ENCODE data around the gene WIPF1. TPM values are rescaled to one million over a fixed set of nuclear protein-coding genes. Genes with fewer than 3 reads are reported as not detected.

The WIPF1 gene
- total and polyA plus RNA-seq, 2 of the 13 experiments (the other 11 are each of a cell fraction or from before 2014, with no cell fraction given): 0.01 TPM; not detected in 1

DNA sequence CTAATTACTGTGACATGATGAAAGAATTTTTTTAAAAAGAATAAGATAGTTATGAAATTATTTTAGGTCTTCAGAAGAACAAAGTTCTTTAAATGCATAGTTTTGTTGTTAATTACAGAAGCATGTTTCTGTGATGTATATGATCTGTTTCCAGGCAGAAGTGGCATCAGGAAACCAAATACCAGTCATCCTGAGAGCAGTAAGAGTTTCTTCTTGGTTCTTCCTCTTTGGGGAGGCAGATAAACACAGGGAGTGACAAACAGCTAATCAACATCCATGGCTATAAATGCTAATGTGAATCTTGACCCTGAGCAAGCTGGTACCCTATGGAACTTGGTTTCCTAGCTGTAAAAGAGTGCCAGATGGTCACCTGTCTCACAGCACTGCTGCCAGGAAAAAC, 29.2 kb downstream of the WIPF1 start:
- Histone ChIP-seq H3K36me3 (replicated peaks in 1 of 2; ENCODE audit: control insufficient read depth in 1 of 2, insufficient read depth in 2 of 2, low read length in 2 of 2) (no peaks in the 10 kb centered on the region), H3K27me3 (ENCODE audit: control insufficient read depth in 1 of 2, insufficient read depth in 2 of 2, low read length in 2 of 2) (peaks cover 0 to 10% of the 10 kb centered on the region in 2 experiments; a peak in 2 of 5 replicates), H4K20me1 (ENCODE audit: insufficient read depth, low read length) (no peaks in the 10 kb centered on the region), H3K4me3 (replicated peaks in 1 of 3; ENCODE audit: insufficient read depth in 1 of 3, low read depth in 2 of 3, low read length in 3 of 3) (no peak overlapping the region), H3K9ac (ENCODE audit: insufficient read depth, low read depth, low read length) (no peak overlapping the region), H3K27ac (ENCODE audit: extremely low read length, insufficient read depth, low read length) (no peak overlapping the region), H3K9me3 (ENCODE audit: low read length) (no peaks in the 10 kb centered on the region), H3K4me2 (ENCODE audit: low read depth, low read length) (no peak overlapping the region), H3K4me1 (ENCODE audit: insufficient read depth, low read length) (no peaks in the 10 kb centered on the region), H3K79me2 (ENCODE audit: insufficient read depth, low read length) (no peaks in the 10 kb centered on the region), H2AFZ (ENCODE audit: low read length) (no peak overlapping the region)
- in situ Hi-C loops (cut with HindIII; ENCODE audit: extremely low pct_ligation_motif_present, low pct_unique_long_range_greater_than_20kb) (no loop called here), intact Hi-C loops (cut with micrococcal nuclease; ENCODE audit: unreplicated experiment) (no loop called here)
- no peak for FAIRE-seq
- ChIA-PET POLR2A (no interaction called here), CTCF (ENCODE audit: low intra/inter-chr PET ratio, low total read pairs) (no interaction called here)
- no peak for DNase-seq (ENCODE audit: low spot score)
- TF ChIP-seq ZFP36 (IDR thresholded peaks at IDR 0.05; ENCODE audit: borderline replicate concordance, low read depth, low read length, partially characterized antibody): no peak
- no peak for TF ChIP-seq MXD4 (CRISPR knock-in tag; IDR thresholded peaks at IDR 0.05)
- TF ChIP-seq ZNF292 (CRISPR knock-in tag; IDR thresholded peaks at IDR 0.05; ENCODE audit: borderline replicate concordance, low read depth): no peak
- TF ChIP-seq HNRNPL (IDR thresholded peaks at IDR 0.05; ENCODE audit: low read depth, low read length): no peak
- no TSS peak for BruUV-seq (replicated peaks)
- no peak for ATAC-seq

GRCh38 chr2:174566871-174567270, 30.7 kb downstream of the WIPF1 start:
- no peak overlapping the region for H2AFZ ChIP-seq (ENCODE audit: low read length)
- BruUV-seq (replicated peaks): no TSS peak
- H3K27me3 ChIP-seq (ENCODE audit: control insufficient read depth in 1 of 2, insufficient read depth in 2 of 2, low read length in 2 of 2): peaks cover 0 to 19% of the 10 kb centered on the region in 2 experiments; a peak in 2 of 5 replicates
- H3K4me3 ChIP-seq (replicated peaks in 1 of 3; ENCODE audit: insufficient read depth in 1 of 3, low read depth in 2 of 3, low read length in 3 of 3): no peak overlapping the region
- no peak for FAIRE-seq
- 50% methylated on average over 9 of the region's 9 CpGs for WGBS (ENCODE audit: low lambda C conversion rate)
- no peak overlapping the region for H3K27ac ChIP-seq (ENCODE audit: extremely low read length, insufficient read depth, low read length)
- no peaks in the 10 kb centered on the region for H3K9me3 ChIP-seq (ENCODE audit: low read length)
- no peaks in the 10 kb centered on the region for H3K4me1 ChIP-seq (ENCODE audit: insufficient read depth, low read length)
- DNase-seq (ENCODE audit: low spot score): no peak
- no peaks in the 10 kb centered on the region for H4K20me1 ChIP-seq (ENCODE audit: insufficient read depth, low read length)
- H3K36me3 ChIP-seq (replicated peaks in 1 of 2; ENCODE audit: control insufficient read depth in 1 of 2, insufficient read depth in 2 of 2, low read length in 2 of 2): no peaks in the 10 kb centered on the region
- no peaks in the 10 kb centered on the region for H3K79me2 ChIP-seq (ENCODE audit: insufficient read depth, low read length)
- ChIA-PET POLR2A (no interaction called here), CTCF (ENCODE audit: low intra/inter-chr PET ratio, low total read pairs) (no interaction called here)
- in situ Hi-C loops (cut with HindIII; ENCODE audit: extremely low pct_ligation_motif_present, low pct_unique_long_range_greater_than_20kb): no loop called here
- intact Hi-C loops (cut with micrococcal nuclease; ENCODE audit: unreplicated experiment): no loop called here
- no peak for ATAC-seq
- H3K4me2 ChIP-seq (ENCODE audit: low read depth, low read length): no peak overlapping the region
- H3K9ac ChIP-seq (ENCODE audit: insufficient read depth, low read depth, low read length): no peak overlapping the region
- TF ChIP-seq, protein P1, sequence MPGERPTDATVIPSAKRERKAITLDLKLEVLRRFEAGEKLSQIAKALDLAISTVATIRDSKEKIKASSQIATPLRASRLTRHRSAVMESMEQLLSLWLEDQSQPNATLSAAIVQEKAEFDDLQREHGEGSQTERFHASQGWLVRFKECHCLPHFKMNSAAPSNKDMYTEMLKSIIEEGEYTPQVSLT (CRISPR knock-in tag; IDR thresholded peaks at IDR 0.05; ENCODE audit: borderline replicate concordance, low read depth): no peak
- TF ChIP-seq CHD4 (IDR thresholded peaks at IDR 0.05; ENCODE audit: borderline replicate concordance, low read length) (no peak), ZNF296 (CRISPR knock-in tag; conservative IDR thresholded peaks at IDR 0.05) (no peak), KLF15 (CRISPR knock-in tag; IDR thresholded peaks at IDR 0.05; ENCODE audit: borderline replicate concordance) (no peak), KAT8 (CRISPR knock-in tag; IDR thresholded peaks at IDR 0.05) (no peak), BRF2 (CRISPR knock-in tag; IDR thresholded peaks at IDR 0.05) (no peak)
- TF ChIP-seq, protein P2, sequence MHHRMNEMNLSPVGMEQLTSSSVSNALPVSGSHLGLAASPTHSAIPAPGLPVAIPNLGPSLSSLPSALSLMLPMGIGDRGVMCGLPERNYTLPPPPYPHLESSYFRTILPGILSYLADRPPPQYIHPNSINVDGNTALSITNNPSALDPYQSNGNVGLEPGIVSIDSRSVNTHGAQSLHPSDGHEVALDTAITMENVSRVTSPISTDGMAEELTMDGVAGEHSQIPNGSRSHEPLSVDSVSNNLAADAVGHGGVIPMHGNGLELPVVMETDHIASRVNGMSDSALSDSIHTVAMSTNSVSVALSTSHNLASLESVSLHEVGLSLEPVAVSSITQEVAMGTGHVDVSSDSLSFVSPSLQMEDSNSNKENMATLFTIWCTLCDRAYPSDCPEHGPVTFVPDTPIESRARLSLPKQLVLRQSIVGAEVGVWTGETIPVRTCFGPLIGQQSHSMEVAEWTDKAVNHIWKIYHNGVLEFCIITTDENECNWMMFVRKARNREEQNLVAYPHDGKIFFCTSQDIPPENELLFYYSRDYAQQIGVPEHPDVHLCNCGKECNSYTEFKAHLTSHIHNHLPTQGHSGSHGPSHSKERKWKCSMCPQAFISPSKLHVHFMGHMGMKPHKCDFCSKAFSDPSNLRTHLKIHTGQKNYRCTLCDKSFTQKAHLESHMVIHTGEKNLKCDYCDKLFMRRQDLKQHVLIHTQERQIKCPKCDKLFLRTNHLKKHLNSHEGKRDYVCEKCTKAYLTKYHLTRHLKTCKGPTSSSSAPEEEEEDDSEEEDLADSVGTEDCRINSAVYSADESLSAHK (CRISPR knock-in tag; IDR thresholded peaks at IDR 0.05; ENCODE audit: borderline replicate concordance): no peak
- TF ChIP-seq, protein P3, sequence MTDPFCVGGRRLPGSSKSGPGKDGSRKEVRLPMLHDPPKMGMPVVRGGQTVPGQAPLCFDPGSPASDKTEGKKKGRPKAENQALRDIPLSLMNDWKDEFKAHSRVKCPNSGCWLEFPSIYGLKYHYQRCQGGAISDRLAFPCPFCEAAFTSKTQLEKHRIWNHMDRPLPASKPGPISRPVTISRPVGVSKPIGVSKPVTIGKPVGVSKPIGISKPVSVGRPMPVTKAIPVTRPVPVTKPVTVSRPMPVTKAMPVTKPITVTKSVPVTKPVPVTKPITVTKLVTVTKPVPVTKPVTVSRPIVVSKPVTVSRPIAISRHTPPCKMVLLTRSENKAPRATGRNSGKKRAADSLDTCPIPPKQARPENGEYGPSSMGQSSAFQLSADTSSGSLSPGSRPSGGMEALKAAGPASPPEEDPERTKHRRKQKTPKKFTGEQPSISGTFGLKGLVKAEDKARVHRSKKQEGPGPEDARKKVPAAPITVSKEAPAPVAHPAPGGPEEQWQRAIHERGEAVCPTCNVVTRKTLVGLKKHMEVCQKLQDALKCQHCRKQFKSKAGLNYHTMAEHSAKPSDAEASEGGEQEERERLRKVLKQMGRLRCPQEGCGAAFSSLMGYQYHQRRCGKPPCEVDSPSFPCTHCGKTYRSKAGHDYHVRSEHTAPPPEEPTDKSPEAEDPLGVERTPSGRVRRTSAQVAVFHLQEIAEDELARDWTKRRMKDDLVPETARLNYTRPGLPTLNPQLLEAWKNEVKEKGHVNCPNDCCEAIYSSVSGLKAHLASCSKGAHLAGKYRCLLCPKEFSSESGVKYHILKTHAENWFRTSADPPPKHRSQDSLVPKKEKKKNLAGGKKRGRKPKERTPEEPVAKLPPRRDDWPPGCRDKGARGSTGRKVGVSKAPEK (CRISPR knock-in tag; IDR thresholded peaks at IDR 0.05; ENCODE audit: borderline replicate concordance): no peak
